GM18508 (cell line): ENCODE data around the gene KRI1.

Experiments used
- ATAC-seq: cut with Tn5 transposase; IDR thresholded peaks from one replicate; pipeline ENCODE4 v1.9.1; 2021; ENCODE audit warnings: moderate number of reproducible peaks; ENCODE audit not compliant: insufficient read depth, unreplicated experiment

The KRI1 gene

DNA sequence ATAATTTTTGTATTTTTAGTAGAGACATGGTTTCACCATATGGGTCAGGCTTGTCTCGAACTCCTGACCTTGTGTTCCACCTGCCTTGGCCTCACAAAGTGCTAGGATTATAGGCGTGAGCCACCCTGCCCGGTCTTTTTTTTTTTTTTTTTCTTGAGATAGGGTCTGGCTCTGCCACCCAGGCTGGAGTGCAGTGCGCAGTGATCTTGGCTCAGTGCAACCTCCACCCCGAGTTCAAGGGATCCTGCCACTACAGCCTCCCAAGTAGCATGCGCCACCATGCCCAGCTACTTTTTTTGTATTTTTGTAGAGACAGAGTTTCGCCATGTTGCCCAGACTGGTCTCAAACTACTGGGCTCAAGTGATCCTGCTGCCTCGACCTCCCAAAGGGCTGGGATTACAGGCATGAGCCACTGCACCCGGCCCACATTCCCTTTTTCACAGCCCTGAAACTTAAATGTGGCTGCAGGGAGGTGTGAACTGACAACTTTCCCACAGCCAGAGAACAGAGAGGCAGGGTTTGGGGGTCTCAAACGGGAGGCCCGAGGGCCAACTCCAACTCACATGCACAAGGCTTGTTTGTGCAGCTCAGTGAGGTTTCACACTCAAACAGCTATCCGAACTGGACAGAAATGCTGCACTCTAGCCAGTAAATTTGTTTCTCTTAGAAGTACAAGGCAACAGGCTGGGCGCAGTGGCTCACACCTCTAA lies 44.2 kb downstream of the KRI1 start:
- no peak for ATAC-seq

DNA sequence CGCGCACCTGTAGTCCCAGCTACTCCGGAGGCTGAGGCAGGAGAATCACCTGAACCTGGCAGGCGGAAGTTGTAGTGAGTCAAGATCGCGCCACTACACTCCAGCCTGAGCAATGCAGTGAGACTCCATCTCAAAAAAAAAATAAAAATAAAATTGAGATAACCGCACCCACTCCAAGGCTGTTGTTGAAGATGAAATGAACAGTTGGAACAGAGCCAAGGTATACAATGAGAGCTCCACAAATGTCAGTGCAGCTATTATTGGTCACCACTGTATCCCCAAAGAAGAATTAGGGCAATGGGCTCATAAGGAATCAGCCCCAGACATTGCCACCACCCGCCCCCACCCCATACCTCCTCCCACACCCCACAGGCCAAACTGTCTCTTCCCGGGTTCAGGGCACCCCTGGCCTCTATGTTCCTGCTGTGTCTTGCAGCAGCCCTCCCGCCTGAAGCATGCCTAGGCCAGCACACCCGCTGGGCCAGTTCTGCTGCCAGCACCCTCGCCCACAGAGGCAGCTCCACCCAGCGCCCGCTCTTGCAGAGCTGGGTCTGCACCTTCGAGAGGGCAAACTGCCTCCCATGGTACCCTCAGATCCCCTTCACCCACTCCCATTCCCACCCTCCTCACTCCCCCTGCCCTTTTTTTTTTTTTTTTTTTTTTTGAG lies 45.0 kb downstream of the KRI1 start:
- no peak for ATAC-seq

DNA sequence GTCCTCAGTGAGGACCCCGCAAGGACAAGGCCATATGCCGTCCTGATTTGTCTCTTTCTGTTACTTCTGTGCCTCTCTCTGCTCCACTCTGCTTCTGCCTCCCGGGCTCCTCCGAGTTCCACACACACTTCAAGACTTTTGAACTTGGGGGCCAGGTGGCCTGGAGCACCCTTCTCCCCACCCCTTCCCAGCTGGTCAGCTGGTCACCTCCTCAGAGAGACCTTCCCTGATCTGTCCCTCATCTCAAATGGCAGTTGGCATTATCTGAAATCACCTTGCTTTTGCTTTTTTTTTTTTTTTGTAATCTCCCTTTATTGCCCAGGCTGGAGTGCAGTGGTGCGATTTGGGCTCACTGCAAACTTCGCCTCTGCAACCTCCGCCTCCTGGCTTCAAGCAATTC lies 46.4 kb downstream of the KRI1 start:
- no peak for ATAC-seq

DNA sequence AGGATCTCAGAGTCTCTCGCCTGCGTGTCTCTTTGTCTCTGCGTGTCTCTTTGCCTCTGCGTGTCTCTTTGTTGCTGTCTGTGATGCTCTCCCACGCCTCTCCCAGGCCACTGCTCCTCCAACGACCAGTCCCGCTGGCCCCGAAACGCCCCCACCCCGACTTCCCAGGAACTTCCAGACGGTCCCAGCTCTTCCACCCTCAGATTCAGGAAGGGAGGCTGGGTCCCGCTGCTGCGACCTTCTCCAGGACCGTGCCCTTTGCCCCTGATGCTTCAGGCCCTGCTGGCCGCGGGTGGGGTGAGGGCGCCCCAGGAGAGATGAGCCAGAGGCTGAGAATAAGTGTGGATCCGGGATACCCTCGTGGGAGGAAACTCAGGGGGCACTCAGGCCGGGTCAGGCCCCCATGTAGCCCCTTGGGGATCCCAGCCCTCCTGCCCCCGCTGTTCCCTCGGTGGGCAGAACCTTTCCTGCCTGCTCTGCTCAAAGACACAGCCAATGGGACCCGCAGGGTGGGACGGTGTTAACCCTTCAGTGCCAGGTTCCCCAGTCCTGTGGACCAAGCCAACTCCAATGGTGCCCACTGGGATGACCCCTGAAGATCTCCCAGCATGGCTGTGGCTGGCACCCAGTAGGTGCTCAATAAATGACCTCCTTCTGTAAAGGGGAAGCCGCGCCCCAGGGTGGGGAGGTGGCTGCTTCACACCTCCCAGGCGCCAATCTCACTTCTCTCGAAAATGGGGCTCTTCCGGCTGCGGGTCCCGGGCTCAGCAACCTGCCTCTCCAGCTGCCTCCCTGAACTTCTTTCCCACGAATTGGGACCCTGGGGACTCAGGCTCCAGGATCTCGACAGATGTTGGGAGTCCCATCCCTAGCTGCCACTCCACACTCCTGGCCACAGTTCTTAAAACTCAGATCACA lies 47.1 kb downstream of the KRI1 start:
- no peak for ATAC-seq

DNA sequence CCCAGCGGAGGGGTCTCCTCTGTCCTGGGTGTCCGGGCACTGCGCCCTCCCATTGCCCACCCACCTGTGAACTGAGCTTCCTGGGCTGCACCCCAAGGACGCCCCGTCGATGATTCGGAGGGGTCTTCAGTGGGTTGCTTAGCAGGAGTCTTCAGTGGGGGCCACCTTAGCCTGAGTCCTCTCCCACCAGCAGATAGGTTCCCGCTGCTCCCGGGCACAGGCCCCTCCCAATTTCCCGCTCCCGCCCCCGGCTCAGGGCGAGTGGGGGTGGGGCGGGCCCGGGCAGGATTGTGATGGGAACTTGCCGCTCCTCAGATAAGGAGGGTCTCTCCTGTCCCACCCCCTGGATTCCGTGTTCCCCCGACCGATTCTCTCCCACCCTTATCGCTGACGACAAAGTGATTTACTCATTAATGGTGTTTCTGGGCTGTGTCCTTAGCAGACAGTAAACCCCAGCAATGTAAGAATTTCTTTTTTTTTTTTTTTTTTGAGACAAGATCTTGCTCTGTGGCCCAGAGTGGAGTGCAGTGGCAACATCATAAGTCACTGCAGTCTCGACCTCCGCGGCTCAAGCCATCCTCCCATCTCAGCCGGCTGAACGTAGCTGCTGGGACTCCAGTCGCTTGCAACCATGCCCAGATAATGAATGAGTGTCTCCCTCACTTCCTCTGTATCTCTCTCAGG lies 47.9 kb downstream of the KRI1 start:
- no peak for ATAC-seq

DNA sequence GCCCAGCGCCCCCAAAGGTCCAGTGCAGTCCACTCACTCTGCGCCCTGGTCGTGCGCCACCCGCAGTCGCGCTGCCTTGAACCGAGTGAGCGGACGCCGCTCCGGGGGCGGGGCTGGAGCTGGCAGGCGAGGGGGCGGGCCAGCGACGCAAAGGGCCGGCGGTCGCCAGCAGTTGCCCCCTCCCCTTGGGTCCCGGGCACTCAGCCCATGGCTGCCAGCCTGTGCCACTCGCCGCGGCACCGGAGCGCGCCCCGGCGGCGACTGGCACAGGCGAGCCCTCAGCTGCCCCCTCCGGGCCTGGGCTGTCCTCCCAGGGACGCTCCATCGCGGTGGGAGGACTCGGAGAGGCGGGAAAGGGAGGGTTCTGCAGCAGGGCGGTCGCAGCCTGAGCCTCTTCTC lies 48.5 kb downstream of the KRI1 start, which contains the start of gene S1PR5:
S1PR5 (minus strand) TSS at position 87 of the 399 bp plus-strand sequence. CDS start 2,436 bp downstream, outside the sequence.
- ATAC-seq, result no peak

DNA sequence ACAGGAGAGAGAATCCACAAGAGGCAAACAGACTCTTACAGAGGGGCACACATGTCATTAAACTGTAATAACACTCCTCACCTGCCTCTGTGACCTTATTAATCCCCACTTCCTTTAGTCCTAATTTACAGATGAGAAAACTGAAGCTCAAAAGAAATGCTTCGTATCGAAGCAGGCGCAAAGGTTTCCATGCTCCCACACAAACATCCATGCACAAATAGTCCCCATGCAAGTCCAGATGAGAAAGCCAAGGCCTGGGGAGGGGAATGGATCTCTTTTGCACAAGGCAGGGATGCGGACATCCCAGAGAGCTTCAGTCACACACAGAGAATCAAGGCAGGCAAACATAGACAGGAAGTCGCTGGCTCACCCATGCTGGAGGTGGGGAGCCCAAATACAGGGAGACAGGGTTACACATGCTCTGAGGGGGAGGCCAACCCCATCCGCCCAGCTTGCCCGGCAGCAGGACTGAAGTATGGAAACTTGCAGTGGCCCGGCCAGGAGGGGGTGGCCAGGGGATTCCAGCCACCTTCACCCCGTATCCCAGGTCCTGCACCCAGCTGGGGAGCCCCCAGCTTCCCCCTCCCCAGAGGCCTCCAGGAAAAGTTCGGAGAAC lies 49.0 kb downstream of the KRI1 start:
- ATAC-seq, result no peak

DNA sequence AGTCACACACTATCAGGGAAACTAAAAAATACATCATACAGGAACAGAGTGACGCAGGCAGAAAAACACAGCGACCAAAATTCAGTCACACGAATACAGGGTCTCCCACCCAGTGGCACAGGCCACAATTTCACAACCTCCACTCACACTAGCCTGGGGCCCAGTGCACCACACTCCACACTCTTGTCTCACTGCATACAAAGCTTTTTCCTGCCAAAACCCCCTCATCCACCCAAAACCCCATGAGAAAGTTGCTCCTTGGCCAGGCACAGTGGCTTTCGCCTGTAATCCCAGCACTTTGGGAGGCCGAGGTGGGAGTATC lies 49.8 kb downstream of the KRI1 start:
- no peak for ATAC-seq

DNA sequence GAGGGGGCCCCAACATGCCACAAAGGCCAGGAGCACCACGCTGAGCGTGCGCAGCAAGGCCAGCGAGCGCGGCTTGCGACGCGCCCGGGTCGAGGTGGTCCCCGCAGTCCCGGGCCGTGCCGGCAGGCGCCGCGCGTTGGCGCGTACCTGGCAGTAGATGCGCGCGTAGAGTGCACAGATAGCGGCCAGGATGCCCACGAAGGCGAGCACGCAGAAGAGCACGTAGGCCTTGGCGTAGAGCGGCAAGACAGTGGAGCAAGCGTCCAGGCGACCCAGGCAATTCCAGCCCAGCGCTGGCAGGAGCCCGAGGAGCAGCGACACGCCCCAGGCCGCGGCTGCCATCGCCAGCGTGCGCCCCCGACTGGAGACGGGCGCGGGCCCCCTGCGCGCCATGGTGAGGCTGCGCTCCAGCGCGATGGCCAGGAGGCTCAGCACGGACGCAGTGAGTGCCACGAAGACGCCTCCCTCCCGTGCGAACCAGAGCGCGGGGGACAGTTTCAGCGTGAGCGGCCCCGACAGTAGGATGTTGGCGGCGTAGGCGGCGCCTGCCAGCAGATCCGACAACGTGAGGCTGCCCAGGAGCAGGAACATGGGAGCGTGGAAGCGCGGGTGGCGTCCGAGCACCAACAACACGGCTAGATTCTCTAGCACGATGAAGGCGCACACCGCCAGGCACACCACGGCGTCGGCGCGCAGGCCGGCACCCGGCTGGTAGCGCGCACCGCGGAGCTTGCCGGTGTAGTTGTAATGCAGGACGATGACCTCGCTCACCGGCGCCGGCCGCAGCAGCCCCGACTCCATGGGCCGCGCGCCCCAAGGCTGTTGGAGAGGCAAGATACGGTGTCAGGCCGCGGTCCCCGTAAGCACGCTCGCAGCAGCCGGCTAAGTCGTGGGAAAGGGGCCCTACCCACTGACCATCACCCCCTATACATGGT lies 51.3 kb downstream of the KRI1 start:
- ATAC-seq, result no peak

DNA sequence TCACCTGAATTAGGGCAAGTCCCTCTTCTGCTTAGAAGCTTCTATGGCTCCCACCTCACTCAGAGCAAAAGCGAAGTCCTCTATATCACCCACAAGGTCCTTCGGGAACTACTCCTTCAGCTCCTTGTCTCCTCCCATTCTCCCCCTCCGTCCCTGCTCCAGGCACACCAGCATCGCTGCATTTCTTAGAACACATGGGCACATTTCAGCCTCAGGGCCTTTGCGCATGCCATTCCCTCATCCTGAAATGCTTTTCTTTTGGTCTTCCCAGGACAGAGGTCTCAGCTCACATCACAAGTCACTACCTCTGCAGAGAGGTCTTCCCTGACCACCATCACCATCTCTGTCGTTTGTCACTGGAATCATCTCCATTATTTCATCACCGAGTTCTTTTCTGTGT lies 52.6 kb downstream of the KRI1 start:
- no peak for ATAC-seq

DNA sequence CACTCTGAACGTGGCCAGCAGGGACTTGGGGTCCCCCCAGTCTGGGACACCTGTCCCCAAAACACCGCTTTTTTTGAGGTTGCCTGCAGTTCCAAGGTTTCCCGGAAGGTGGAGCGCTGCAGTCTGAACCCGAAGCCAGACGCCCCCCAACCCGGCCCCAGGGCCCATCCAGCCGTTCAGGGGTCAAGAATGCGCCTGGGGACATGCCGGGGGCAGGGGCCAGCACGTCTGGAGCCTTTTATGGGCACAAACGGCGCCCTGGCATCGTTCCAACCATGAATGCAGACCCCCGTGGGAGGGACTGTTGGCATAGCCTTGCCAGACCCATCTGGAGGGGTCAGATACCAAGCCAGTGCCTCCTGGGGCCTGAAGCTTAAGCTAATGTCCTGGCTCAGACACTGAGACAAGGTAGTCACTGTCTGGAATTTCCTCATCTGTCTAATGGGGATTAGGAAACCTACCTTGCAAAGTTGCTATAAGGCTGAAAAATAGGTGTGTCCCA lies 55.5 kb downstream of the KRI1 start:
- no peak for ATAC-seq

DNA sequence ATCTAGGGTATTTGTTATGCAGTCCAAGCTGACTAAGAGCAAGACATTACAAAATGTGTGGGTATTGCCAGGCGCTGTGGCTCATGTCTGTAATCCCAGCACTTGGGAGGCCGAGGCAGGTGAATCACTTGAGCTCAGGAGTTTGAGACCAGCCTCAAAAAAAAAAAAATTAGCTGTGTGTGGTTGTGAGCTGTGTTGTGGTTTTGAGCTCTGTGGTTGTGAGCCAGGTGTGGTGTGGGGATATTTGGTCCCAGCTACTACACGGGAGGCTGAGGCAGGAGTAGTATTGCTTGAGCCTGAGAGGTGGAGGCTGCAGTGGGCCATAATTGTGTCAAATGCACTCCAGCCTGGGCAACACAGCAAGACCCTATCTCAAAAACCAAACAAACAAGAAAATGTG lies 57.1 kb downstream of the KRI1 start:
- no peak for ATAC-seq

DNA sequence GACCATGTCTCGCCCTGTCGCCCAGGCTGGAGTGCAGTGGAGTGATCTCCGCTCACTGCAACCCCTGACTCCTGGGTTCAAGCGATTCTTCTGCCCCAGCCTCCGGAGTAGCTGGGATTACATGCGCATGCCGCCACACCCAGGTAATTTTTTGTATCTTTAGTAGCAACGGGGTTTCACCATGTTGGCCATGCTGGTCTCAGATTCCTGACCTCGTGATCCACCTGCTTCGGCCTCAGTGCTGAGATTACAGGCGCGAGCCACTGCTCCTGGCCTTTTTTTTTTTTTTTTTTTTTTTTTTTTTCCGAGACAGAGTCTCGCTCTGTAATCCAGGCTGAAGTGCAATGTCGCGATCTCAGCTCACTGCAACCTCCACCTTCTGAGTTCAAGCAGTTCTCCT lies 57.8 kb downstream of the KRI1 start:
- no peak for ATAC-seq

DNA sequence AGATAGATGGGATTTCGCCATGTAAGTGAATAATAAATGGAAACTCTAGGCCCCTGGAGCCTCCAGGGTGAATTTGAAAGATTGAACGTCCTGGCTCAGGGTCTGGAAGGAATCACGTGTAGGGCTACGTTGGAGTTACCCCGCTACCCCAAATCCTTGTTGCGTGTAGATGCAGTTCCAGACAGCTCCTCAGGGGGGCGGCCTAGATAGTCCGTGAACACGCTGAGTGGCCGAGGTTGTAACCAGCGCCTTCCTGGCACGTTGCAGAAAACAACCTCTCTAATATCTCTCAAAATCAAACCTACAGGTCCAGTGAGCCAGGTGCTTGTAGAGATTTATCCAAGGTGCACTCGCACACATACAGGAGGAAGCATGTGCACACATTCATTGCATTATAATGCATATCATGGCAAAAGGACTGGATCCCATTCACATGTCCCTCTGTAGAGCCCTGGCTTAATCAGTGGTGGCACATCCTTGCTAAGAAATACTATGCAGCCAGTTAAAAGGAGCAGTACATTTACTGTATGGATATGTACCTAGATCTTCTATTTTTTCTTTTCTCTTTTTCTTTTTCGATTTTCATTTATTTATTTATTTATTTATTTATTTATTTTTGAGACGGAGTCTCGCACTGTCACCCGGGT lies 60.1 kb downstream of the KRI1 start:
- no peak for ATAC-seq
